ENCODE data around the gene LEAP2. TPM values are rescaled to one million over a fixed set of nuclear protein-coding genes. Genes with fewer than 3 reads are reported as not detected.

Gene LEAP2
- total RNA-seq: 1 to 10 TPM; 1.5 to 3.8 TPM

GRCh38 chr5:132873119-132873929, at the start of gene LEAP2:
TSS of gene LEAP2 (plus strand) at chr5:132873668. CDS start at chr5:132873695, 27 bp downstream.
- Mint-ChIP-seq H3K9me3 (no peaks in the 10 kb centered on the region), H3K36me3 (peaks cover 3 to 5% of the 10 kb centered on the region in 2 donors), H3K27ac (peak within 1 kb of the TSS; percentile 39 to 50)
- ATAC-seq (no peak), DNase-seq (ENCODE audit: low spot score in 2 of 2) (no peak)

- H3K36me3 Mint-ChIP-seq: no peaks in the 10 kb centered on the region
- ATAC-seq: no peak
- DNase-seq (ENCODE audit: low spot score in 2 of 2): no peak
Measured at GRCh38 chr5:132824426-132824825, 49.0 kb upstream of the LEAP2 start.

GRCh38 chr5:132825033-132825833, 48.2 kb upstream of the LEAP2 start:
- DNase-seq (ENCODE audit: low spot score in 2 of 2): no peak
- peak in 1 of 2 donors; percentile 10 for ATAC-seq
- Mint-ChIP-seq H3K27ac (no peak overlapping the region), H3K9me3 (no peaks in the 10 kb centered on the region), H3K36me3 (no peaks in the 10 kb centered on the region)

More at GRCh38 chr5:132824426-132824825, 49.0 kb upstream of the LEAP2 start:
- no peaks in the 10 kb centered on the region for H3K9me3 Mint-ChIP-seq
- H3K27ac Mint-ChIP-seq: no peak overlapping the region

- DNase-seq (ENCODE audit: low spot score in 2 of 2) (no peak), ATAC-seq (peak in 1 of 2 donors; percentile 59)
- no peaks in the 10 kb centered on the region for H3K36me3 Mint-ChIP-seq
Measured at GRCh38 chr5:132825834-132826391, 47.6 kb upstream of the LEAP2 start.

GRCh38 chr5:132826424-132827082, 46.9 kb upstream of the LEAP2 start:
- no peaks in the 10 kb centered on the region for H3K9me3 Mint-ChIP-seq
- H3K27ac Mint-ChIP-seq: no peak overlapping the region

More at GRCh38 chr5:132825834-132826391, 47.6 kb upstream of the LEAP2 start:
- Mint-ChIP-seq H3K9me3 (no peaks in the 10 kb centered on the region), H3K27ac (no peak overlapping the region)

GRCh38 chr5:132827943-132828673, 45.4 kb upstream of the LEAP2 start:
- DNase-seq (ENCODE audit: low spot score in 2 of 2) (no peak), ATAC-seq (no peak)
- Mint-ChIP-seq H3K9me3 (no peaks in the 10 kb centered on the region), H3K27ac (no peak overlapping the region), H3K36me3 (no peaks in the 10 kb centered on the region)

More at GRCh38 chr5:132826424-132827082, 46.9 kb upstream of the LEAP2 start:
- ATAC-seq (no peak), DNase-seq (ENCODE audit: low spot score in 2 of 2) (no peak)
- H3K36me3 Mint-ChIP-seq: no peaks in the 10 kb centered on the region

- DNase-seq (ENCODE audit: low spot score in 2 of 2): no peak
- Mint-ChIP-seq H3K36me3 (no peaks in the 10 kb centered on the region), H3K9me3 (no peaks in the 10 kb centered on the region), H3K27ac (no peak overlapping the region)
- ATAC-seq: no peak
Measured at GRCh38 chr5:132828846-132829494, 44.5 kb upstream of the LEAP2 start.

GRCh38 chr5:132829742-132830435, 43.6 kb upstream of the LEAP2 start:
- H3K36me3 Mint-ChIP-seq: no peaks in the 10 kb centered on the region
- peak overlapping the region in 1 of 2 donors; percentile 77 for H3K27ac Mint-ChIP-seq

GRCh38 chr5:132830436-132831094, 42.9 kb upstream of the LEAP2 start, which contains the start of gene SHROOM1:
TSS of gene SHROOM1 (minus strand) at chr5:132830647. CDS start at chr5:132826140, 4,507 bp downstream.
- Mint-ChIP-seq H3K36me3 (no peaks in the 10 kb centered on the region), H3K9me3 (no peaks in the 10 kb centered on the region), H3K27ac (peak within 1 kb of the TSS in 1 of 2 donors; percentile 77)
- DNase-seq (ENCODE audit: low spot score in 2 of 2): no peak
- ATAC-seq: peak; percentile 48 to 72

More at GRCh38 chr5:132829742-132830435, 43.6 kb upstream of the LEAP2 start:
- DNase-seq (ENCODE audit: low spot score in 2 of 2): peak; percentile 77
- no peaks in the 10 kb centered on the region for H3K9me3 Mint-ChIP-seq
- peak; percentile 87 to 89 for ATAC-seq

- H3K9me3 Mint-ChIP-seq: no peaks in the 10 kb centered on the region
- no peaks in the 10 kb centered on the region for H3K36me3 Mint-ChIP-seq
- no peak overlapping the region for H3K27ac Mint-ChIP-seq
Measured at GRCh38 chr5:132831095-132831860, 42.2 kb upstream of the LEAP2 start.

GRCh38 chr5:132832612-132833011, 40.9 kb upstream of the LEAP2 start:
- Mint-ChIP-seq H3K36me3 (no peaks in the 10 kb centered on the region), H3K27ac (no peak overlapping the region), H3K9me3 (no peaks in the 10 kb centered on the region)
- ATAC-seq: no peak
- no peak for DNase-seq (ENCODE audit: low spot score in 2 of 2)

More at GRCh38 chr5:132831095-132831860, 42.2 kb upstream of the LEAP2 start:
- DNase-seq (ENCODE audit: low spot score in 2 of 2) (no peak), ATAC-seq (no peak)

GRCh38 chr5:132834057-132834456, 39.4 kb upstream of the LEAP2 start:
- ATAC-seq: no peak
- DNase-seq (ENCODE audit: low spot score in 2 of 2): no peak
- no peaks in the 10 kb centered on the region for H3K9me3 Mint-ChIP-seq
- no peaks in the 10 kb centered on the region for H3K36me3 Mint-ChIP-seq
- H3K27ac Mint-ChIP-seq: no peak overlapping the region

GRCh38 chr5:132836852-132837251, 36.6 kb upstream of the LEAP2 start:
- ATAC-seq: no peak

GRCh38 chr5:132837868-132838267, 35.6 kb upstream of the LEAP2 start:
- no peak for DNase-seq (ENCODE audit: low spot score in 2 of 2)
- Mint-ChIP-seq H3K27ac (peak overlapping the region in 1 of 2 donors; percentile 40), H3K9me3 (no peaks in the 10 kb centered on the region), H3K36me3 (no peaks in the 10 kb centered on the region)
- ATAC-seq: no peak

More at GRCh38 chr5:132836852-132837251, 36.6 kb upstream of the LEAP2 start:
- H3K27ac Mint-ChIP-seq: no peak overlapping the region
- H3K36me3 Mint-ChIP-seq: no peaks in the 10 kb centered on the region
- no peaks in the 10 kb centered on the region for H3K9me3 Mint-ChIP-seq
- DNase-seq (ENCODE audit: low spot score in 2 of 2): no peak
